ENCODE data around the gene YBX2. TPM values are rescaled to one million over a fixed set of nuclear protein-coding genes. Genes with fewer than 3 reads are reported as not detected.
A peak's percentile ranks its signal among the peaks of the same experiment; 100 is the strongest.

The YBX2 gene
- total RNA-seq, 6 donors from 2014 or later, result 0.14 to 2.2 (median 1.2) TPM; not detected in 1

DNA sequence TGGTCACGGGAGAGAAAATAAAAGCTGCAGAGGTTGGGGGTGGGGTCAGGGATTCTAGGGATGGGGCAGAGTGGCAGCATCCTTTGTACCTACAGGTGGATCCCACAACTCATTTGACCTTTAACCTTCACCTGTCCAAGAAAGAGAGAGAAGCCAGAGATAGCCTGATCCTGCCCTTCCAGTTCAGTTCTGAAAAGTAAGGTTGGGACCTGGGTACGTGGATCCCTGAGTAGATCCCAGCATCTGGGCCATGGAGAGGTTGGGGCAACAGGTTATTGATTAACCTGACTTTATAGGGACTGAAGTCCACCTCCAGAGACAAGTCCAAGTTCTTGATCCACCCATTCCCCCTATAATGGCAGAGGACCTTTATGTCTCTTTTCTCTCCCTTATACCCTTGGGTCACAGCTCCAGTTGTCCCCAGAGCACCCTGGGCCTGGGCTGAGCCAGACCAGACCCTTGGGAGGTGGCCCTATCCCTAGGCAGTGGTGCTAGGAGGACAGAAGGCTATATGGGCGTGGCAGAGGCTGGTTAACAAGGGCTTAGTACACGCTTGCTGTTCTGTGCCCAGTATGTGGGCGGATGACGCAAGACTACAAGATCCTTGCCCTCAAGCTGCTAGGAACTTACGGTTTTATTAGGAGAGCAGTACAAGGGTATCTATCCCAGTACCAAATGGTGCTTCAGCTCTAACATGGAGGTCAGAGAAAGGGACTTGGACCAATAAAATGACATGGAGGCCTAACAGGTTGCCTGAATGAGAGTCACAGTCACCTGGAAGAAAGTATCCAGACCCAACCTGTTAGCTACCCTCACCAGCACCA, 35.5 kb downstream of the YBX2 start:
- Histone ChIP-seq H3K4me1 (peaks cover 24 to 56% (median 40%) of the 10 kb centered on the region in 4 donors), H3K9me3 (no peaks in the 10 kb centered on the region), H3K36me3 (peaks cover 11 to 59% (median 40%) of the 10 kb centered on the region in 4 donors), H3K4me3 (no peak overlapping the region), H3K27ac (peak overlapping the region in 2 of 4 donors; percentile 83 to 89), H3K27me3 (peaks cover 0 to 19% (median 6%) of the 10 kb centered on the region in 4 donors)
- 64 to 72% methylated on average over 7 of the region's 7 CpGs for WGBS, 2 donors
- ATAC-seq (ENCODE audit: low FRiP score in 2 of 2) (peak; percentile 19 to 43), DNase-seq (peak in 1 of 2 donors; percentile 92)
- no peak for TF ChIP-seq EP300 (IDR thresholded peaks at IDR 0.05)
- peak; percentile 23 to 29 for TF ChIP-seq POLR2AphosphoS5 (IDR thresholded peaks at IDR 0.05)

DNA sequence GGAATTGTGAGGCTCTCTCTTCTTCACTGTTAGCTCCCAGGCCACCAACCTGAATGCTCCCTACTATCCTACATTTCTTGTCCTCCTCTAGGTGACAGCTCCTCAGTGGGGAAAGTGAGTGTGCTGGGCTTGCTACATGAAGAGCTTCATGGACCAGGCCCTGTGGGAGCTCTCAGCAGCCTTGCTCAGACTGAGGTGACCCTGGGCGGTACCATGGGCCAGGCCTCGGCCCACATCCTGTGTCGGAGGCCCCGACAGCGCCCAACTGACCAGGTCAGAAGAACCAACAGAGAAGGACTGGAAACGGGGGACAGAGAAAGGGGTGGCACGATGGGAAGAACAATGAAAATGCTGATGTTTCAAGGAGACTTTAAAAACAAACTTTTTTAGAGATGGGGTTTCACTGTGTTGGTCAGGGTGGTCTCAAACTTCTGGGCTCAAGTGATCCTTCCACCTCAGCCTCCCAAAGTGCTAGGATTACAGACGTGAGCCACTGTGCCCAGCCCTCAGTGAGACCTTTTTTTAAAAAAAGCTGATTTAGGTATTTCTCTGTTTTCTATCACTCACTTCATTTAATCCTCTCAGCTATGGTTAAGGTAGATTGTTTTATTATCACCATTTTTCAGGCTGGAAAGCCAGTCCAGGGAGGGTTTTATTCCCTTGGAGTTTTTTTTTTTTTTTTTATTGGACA, 37.5 kb downstream of the YBX2 start:
- no peak overlapping the region for H3K27ac ChIP-seq
- DNase-seq (peak in 1 of 2 donors; percentile 65), ATAC-seq (ENCODE audit: low FRiP score in 2 of 2) (no peak)
- H3K27me3 ChIP-seq, result peaks cover 0 to 8% (median 3%) of the 10 kb centered on the region in 4 donors
- peaks cover 19 to 46% (median 32%) of the 10 kb centered on the region in 4 donors for H3K4me1 ChIP-seq
- TF ChIP-seq EP300 (IDR thresholded peaks at IDR 0.05), result no peak
- no peak for TF ChIP-seq POLR2A (IDR thresholded peaks at IDR 0.05)
- no peak for TF ChIP-seq POLR2AphosphoS5 (IDR thresholded peaks at IDR 0.05)
- no peak for TF ChIP-seq CTCF (IDR thresholded peaks at IDR 0.05)
- WGBS, 2 donors, result 86 to 88% methylated on average over 8 of the region's 8 CpGs
- no peak overlapping the region for H3K4me3 ChIP-seq
- H3K9me3 ChIP-seq, result no peaks in the 10 kb centered on the region
- H3K36me3 ChIP-seq, result peaks cover 11 to 59% (median 40%) of the 10 kb centered on the region in 4 donors

DNA sequence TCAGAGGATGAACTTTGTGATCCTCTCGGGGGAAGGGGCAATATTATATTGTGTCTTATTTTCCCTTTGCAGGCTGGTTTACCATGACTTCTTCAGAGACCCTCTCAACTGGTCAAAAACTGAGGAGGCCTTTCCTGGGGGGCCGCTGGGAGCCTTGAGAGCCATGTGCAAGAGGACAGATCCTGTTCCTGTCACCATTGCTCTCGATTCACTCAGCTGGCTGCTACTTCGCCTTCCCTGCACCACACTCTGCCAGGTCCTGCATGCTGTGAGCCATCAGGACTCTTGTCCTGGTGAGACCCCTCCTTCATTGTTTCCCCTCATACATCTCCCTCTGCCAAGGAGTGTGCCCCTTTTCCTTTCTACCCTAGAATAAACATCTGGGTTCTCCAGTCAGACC, 39.9 kb downstream of the YBX2 start:
- Histone ChIP-seq H3K4me1 (peaks cover 21 to 37% (median 31%) of the 10 kb centered on the region in 4 donors), H3K36me3 (peaks cover 11 to 55% (median 39%) of the 10 kb centered on the region in 4 donors), H3K27me3 (no peaks in the 10 kb centered on the region), H3K27ac (no peak overlapping the region), H3K9me3 (no peaks in the 10 kb centered on the region), H3K4me3 (no peak overlapping the region)
- DNase-seq (no peak), ATAC-seq (ENCODE audit: low FRiP score in 2 of 2) (no peak)
- no peak for TF ChIP-seq CTCF (IDR thresholded peaks at IDR 0.05)
- no peak for TF ChIP-seq POLR2AphosphoS5 (IDR thresholded peaks at IDR 0.05)
- 89 to 95% methylated on average over 4 of the region's 4 CpGs for WGBS, 2 donors

- Histone ChIP-seq H3K4me3 (peak overlapping the region in 3 of 4 donors; percentile 92 to 98 (median 96)), H3K27ac (peak overlapping the region; percentile 97 to 100 (median 99)), H3K36me3 (peaks cover 11 to 41% (median 32%) of the 10 kb centered on the region in 4 donors), H3K9me3 (no peaks in the 10 kb centered on the region), H3K4me1 (peaks cover 31 to 37% (median 33%) of the 10 kb centered on the region in 4 donors), H3K27me3 (no peaks in the 10 kb centered on the region)
- DNase-seq (no peak), ATAC-seq (ENCODE audit: low FRiP score in 2 of 2) (no peak)
- 67% methylated on average over 5 of the region's 5 CpGs for WGBS, 2 donors
- no peak for TF ChIP-seq POLR2AphosphoS5 (IDR thresholded peaks at IDR 0.05)
- no peak for TF ChIP-seq POLR2A (IDR thresholded peaks at IDR 0.05)
- no peak for TF ChIP-seq EP300 (IDR thresholded peaks at IDR 0.05)
- no peak for TF ChIP-seq CTCF (IDR thresholded peaks at IDR 0.05)
These were observed 41.4 kb downstream of the YBX2 start for GRCh38 chr17:7253082-7253481.
